Measurements from ENCODE around the gene UMODL1.

UMODL1 gene

DNA sequence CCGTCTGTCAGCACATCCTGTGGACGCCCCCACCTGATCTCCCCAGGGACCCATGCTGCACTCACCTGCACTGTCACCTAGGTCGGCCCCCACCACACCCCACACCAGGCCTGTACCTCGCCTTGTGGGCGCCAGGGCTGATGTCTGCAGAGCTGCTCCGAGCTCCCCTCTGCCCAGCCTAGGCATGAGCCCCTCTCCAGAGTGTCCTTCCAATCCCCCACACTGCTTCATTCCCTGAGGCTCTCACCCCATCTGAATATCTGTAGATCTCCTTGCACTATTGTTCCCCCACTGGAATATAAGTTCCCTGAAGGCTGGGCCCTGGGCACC lies 12.2 kb downstream of the UMODL1 start:
- Histone ChIP-seq H3K36me3 (replicated peaks) (no peaks in the 10 kb centered on the region), H3K4me3 (no peak overlapping the region), H3K27me3 (ENCODE audit: low read depth) (no peaks in the 10 kb centered on the region), H3K4me1 (no peaks in the 10 kb centered on the region), H3K9me3 (no peaks in the 10 kb centered on the region)
- DNase-seq (ENCODE audit: low spot score in 2 of 2) = no peak
- in situ Hi-C loops (cut with MboI; ENCODE audit: low sequenced_read_pairs) = no loop called here

DNA sequence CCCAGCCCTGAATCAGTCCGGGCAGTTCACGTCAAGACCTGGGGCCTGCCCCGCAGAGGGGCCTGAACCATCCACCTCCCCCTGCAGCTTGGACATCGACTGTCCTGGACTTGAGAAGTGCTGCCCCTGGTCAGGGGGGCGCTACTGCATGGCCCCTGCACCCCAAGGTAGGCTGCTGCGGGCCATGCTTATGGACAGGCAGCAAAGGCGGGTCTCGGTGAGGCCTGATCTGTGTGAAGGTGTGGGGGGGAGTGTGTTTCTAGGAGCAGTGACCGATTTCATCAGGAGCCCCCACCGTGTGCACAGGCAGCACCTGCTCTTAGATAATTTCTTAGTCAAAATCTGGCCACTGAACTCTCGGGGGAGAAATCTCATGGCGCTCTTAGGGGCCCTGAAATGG lies 13.0 kb downstream of the UMODL1 start:
- no peaks in the 10 kb centered on the region for H3K9me3 ChIP-seq
- H3K4me3 ChIP-seq = no peak overlapping the region
- DNase-seq (ENCODE audit: low spot score in 2 of 2) = no peak
- no peaks in the 10 kb centered on the region for H3K4me1 ChIP-seq
- H3K27me3 ChIP-seq (ENCODE audit: low read depth) = no peaks in the 10 kb centered on the region
- H3K36me3 ChIP-seq (replicated peaks) = no peaks in the 10 kb centered on the region
- in situ Hi-C loops (cut with MboI; ENCODE audit: low sequenced_read_pairs) = no loop called here

DNA sequence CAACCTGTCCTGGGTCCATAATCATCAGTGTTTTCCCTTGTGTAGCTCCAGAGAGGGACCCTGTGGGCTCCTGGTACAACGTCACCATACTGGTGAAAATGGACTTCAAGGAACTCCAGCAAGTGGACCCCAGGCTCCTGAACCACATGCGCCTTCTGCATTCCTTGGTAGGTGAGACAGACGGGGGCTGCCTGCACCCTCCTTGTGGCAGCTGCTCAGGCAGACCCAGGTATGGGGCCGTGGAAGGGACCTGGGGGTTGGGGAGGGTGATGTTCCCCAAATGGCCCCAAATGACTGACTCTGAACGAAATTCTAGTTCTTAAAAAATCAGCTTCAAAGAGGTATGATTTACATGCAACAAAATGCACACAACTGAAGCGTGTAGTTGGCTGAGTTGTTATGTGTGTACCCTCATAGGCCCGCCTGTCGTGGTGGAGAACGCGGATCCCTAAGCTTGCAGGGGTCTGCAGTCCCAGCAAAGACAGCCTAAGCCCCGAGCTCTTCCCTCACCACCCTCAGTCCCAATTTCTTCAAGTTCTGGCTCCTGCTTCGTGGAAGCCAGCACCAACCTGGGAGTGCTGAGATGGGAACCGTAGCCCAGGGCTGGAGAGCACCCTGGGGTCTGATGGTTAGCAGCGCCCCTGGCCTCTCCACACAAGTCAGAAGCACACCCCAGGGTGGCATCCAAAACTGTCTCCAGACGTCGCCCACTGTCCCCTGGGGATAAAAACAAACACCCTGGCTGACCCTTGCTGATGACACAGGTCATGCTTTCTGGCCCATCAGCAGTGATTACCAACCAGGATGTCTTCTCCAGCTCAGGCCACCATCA lies 14.3 kb downstream of the UMODL1 start:
- H3K27me3 ChIP-seq (ENCODE audit: low read depth) = no peaks in the 10 kb centered on the region
- no peaks in the 10 kb centered on the region for H3K36me3 ChIP-seq (replicated peaks)
- no peak overlapping the region for H3K4me3 ChIP-seq
- in situ Hi-C loops (cut with MboI; ENCODE audit: low sequenced_read_pairs) = no loop called here
- no peaks in the 10 kb centered on the region for H3K9me3 ChIP-seq
- H3K4me1 ChIP-seq = no peaks in the 10 kb centered on the region
- no peak for DNase-seq (ENCODE audit: low spot score in 2 of 2)

DNA sequence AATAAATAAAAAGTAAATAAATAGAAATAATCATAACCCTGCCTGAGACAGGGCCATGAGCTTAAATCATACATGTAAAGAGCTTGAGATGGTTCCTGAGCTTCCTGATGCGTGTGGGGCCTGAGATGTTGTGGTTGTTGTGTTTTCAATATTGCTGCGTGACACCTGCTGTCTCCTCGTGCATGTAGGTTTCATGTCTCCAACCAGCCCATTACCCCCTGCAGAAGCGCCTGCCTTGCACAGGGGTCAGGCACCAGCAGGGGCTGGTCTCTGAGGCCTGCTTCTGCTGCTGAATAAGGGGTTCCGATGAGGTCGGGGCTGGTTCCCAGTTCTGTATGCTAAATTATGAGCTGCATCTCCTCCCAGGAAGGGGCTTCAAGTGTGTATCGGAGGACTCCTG lies 15.9 kb downstream of the UMODL1 start:
- in situ Hi-C loops (cut with MboI; ENCODE audit: low sequenced_read_pairs) = no loop called here
- no peaks in the 10 kb centered on the region for H3K27me3 ChIP-seq (ENCODE audit: low read depth)

DNA sequence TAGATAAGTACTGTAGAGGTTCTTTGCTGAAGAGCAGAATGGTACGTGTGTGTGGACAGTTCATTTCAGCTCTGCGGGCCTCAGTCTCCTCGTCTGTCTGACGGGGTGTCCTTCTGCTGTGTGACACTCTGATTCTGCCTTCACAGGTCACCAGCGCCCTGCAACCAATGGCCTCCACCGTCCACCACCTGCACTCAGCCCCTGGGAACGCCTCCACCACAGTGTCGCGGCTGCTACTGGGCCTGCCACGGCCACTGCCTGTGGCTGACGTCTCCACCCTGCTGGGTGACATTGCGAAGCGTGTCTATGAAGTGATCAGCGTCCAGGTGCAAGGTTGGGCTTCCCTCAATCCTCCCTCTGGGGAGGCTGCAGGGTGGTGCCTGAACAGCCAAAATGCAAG lies 17.0 kb downstream of the UMODL1 start:
- in situ Hi-C loops (cut with MboI; ENCODE audit: low sequenced_read_pairs) = no loop called here
- no peak overlapping the region for H3K4me3 ChIP-seq
- no peaks in the 10 kb centered on the region for H3K27me3 ChIP-seq (ENCODE audit: low read depth)
- no peak for DNase-seq (ENCODE audit: low spot score in 2 of 2)
- no peaks in the 10 kb centered on the region for H3K36me3 ChIP-seq (replicated peaks)
- H3K4me1 ChIP-seq = no peaks in the 10 kb centered on the region
- H3K9me3 ChIP-seq = no peaks in the 10 kb centered on the region

More for the DNA sequence above, 15.9 kb downstream of the UMODL1 start:
- Histone ChIP-seq H3K36me3 (replicated peaks) (no peaks in the 10 kb centered on the region), H3K4me3 (no peak overlapping the region), H3K4me1 (no peaks in the 10 kb centered on the region), H3K9me3 (no peaks in the 10 kb centered on the region)
- DNase-seq (ENCODE audit: low spot score in 2 of 2) = no peak

DNA sequence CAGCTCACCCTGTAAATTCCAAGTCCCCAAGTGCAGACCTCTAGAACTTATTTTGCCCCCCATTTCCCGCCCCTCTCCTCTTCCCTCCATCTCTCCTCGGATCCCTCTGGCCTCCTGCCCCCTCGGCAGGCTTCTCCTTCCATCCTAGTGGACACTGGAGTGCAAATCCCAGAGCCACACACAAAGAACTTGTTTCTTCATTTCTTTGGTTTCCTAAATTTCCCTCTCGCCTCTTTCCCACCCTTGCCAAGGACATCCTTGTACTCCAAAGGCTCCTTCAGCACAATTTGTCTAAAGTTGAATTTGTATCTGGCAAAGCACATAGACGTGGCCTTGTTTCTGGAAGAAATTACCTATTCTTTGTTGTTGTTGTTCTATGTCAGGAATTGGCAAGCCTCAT lies 17.5 kb downstream of the UMODL1 start:
- Histone ChIP-seq H3K27me3 (ENCODE audit: low read depth) (no peaks in the 10 kb centered on the region), H3K9me3 (no peaks in the 10 kb centered on the region), H3K4me3 (no peak overlapping the region), H3K4me1 (no peaks in the 10 kb centered on the region), H3K36me3 (replicated peaks) (no peaks in the 10 kb centered on the region)
- in situ Hi-C loops (cut with MboI; ENCODE audit: low sequenced_read_pairs) = no loop called here
- no peak for DNase-seq (ENCODE audit: low spot score in 2 of 2)

DNA sequence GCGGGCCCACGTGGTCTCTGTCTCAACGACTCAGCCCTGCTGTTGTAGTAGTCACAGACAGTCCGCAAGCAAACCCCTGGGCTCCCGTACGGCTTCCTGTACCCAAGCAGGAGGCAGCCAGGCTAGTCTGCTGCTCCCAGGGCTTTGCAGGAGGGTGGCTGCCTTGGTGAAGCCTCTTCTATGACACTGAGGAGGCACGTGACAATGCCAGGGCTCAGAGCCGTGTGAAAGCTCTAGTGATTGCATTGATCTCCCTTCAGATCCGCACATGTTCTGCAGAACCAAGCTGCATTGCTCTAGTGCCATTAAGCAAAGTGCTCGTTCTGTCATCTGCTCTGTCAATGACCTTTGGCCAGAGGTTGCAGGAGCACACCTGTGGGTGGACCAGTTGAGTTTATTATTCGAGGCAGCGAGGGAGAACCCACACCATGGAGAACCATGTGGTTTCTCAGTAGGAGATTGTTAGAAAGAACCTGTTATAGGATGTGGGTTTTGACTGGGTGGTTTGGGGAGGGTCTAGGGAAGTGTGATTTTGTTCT lies 18.0 kb downstream of the UMODL1 start:
- no peaks in the 10 kb centered on the region for H3K27me3 ChIP-seq (ENCODE audit: low read depth)
- no peaks in the 10 kb centered on the region for H3K36me3 ChIP-seq (replicated peaks)
- no peak for DNase-seq (ENCODE audit: low spot score in 2 of 2)
- no peaks in the 10 kb centered on the region for H3K9me3 ChIP-seq
- H3K4me3 ChIP-seq = no peak overlapping the region
- no peaks in the 10 kb centered on the region for H3K4me1 ChIP-seq
- in situ Hi-C loops (cut with MboI; ENCODE audit: low sequenced_read_pairs) = no loop called here

DNA sequence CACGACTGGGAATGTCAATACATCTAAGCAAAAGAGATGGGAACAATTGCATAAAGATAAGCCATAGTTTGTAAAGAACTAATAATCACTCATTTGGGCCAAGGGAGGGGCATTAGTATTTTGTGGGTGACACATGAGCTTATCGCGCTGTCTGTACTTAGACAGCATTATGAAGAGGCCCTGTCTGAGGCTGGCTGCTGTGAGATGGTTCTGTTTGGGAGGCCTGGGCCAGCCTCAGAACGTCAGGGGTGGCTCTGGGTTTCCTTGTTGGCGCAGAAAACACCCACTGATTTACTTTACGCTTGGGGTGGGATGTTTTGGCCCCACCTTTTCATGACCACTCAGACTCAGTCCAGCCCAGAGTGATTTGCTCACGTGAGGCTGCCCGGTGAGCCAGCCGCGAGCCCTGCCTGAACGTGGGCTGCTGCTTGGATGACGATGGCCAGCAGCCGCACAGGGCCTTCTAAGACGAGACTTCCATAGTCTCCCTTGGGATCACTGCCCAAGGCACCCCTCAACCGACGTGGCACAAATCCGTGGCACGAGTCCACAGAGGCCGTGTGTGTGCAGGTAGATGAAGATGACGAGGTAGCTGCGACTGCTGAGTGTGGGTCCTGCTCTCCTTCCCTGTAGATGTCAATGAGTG lies 18.7 kb downstream of the UMODL1 start:
- Histone ChIP-seq H3K4me1 (no peaks in the 10 kb centered on the region), H3K9me3 (no peaks in the 10 kb centered on the region), H3K4me3 (no peak overlapping the region), H3K27me3 (ENCODE audit: low read depth) (no peaks in the 10 kb centered on the region), H3K36me3 (replicated peaks) (no peaks in the 10 kb centered on the region)
- DNase-seq (ENCODE audit: low spot score in 2 of 2) = no peak
- in situ Hi-C loops (cut with MboI; ENCODE audit: low sequenced_read_pairs) = no loop called here

DNA sequence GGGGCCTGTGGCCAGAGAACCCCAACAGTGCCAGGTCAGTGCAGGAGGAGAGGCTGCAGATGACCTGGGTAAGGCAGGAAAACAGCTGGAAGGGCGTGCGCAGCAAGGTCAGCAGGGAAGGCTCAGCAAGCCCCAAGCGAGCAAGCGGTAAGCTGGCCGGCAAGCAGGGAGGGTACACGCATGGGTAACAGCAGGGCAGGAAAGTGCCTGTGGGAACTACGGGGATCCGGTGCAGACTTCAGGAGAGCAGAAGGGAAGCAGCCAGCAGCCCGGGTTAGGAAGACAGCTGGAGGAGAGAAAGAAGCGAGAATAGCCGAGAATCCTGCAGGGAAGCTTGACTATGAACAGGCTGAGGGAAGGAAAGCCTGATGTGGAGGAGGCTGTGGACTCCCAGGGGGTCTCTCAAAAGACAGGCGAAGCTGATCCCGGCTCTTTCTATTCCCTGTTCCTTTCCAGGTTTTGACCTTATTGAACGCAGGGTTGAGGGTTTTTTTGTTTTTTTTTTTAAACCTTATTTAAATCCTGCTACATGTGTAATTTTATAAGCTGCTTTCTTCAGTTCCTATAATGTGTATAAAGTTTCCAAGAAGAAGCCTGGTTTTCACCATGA lies 20.9 kb downstream of the UMODL1 start:
- DNase-seq (ENCODE audit: low spot score in 2 of 2) = no peak
- Histone ChIP-seq H3K9me3 (no peaks in the 10 kb centered on the region), H3K4me3 (no peak overlapping the region), H3K4me1 (no peaks in the 10 kb centered on the region), H3K36me3 (replicated peaks) (no peaks in the 10 kb centered on the region), H3K27me3 (ENCODE audit: low read depth) (no peaks in the 10 kb centered on the region)
- in situ Hi-C loops (cut with MboI; ENCODE audit: low sequenced_read_pairs) = no loop called here

DNA sequence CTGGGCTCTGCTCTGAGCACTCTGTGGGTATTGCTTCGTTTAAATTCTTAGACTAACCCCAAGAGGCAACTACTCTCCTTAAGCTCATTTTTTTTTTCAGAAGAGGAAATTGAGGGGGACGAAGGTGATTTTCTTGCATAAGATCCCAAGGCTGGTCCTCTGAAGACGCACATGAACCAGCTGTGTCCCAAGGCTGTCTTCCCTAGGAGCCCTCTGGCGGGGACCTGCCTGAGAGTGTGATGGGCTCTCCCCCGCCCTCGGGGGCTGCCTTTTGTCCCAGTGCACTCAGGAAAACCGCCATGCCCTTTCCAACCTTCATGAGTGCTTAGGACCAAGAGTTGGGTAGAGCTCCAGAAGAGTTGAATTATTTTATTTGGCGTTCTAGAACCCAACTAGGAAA lies 21.7 kb downstream of the UMODL1 start:
- DNase-seq (ENCODE audit: low spot score in 2 of 2) = no peak

DNA sequence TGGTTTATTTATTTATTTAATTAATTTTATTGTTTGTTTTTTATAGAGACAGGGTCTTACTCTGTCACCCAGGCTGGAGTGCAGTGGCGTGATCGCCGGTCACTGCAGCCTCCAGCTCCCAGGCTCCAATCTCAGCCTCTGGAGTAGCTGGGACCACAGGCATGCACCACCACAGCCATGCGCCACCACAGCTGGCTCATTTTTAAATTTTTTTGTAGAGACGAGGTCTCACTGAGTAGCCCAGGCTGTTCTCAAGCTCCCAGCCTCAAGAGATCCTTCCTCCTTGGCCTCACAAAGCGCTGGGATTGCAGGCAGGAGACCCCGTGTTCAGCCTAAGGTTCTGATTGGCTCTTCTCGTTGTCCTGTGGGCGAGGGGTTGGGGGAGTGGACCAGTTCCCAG lies 22.1 kb downstream of the UMODL1 start:
- in situ Hi-C loops (cut with MboI; ENCODE audit: low sequenced_read_pairs) = no loop called here
- DNase-seq (ENCODE audit: low spot score in 2 of 2) = no peak
- Histone ChIP-seq H3K4me3 (no peak overlapping the region), H3K36me3 (replicated peaks) (no peaks in the 10 kb centered on the region), H3K4me1 (no peaks in the 10 kb centered on the region), H3K27me3 (ENCODE audit: low read depth) (0 out of 2 replicates have a peak, but pooled peaks cover 3% of the 10 kb centered on the region), H3K9me3 (no peaks in the 10 kb centered on the region)

More for the DNA sequence above, 21.7 kb downstream of the UMODL1 start:
- Histone ChIP-seq H3K4me1 (no peaks in the 10 kb centered on the region), H3K9me3 (no peaks in the 10 kb centered on the region), H3K27me3 (ENCODE audit: low read depth) (0 out of 2 replicates have a peak, but pooled peaks cover 3% of the 10 kb centered on the region), H3K36me3 (replicated peaks) (no peaks in the 10 kb centered on the region), H3K4me3 (no peak overlapping the region)
- in situ Hi-C loops (cut with MboI; ENCODE audit: low sequenced_read_pairs) = no loop called here

DNA sequence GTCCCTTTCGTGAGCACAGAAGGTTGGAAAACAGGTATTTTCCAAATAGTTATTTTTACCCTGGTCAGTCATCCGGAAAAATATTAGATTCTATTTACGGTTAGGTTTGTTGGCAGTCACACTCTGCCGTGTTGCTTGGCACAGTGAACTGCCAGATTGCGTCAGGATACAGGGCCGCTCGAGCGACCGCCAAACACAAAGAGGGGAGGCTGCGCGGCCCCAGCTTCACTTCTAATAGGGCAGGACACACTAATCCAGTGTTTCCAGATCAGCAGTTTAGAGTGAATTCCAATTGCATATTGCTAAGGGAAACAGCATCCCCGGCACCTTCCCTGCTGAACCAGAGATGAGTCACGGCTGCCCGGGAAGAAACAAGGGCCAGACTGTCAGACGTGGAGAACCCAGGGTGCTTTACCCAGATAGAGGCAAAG lies 22.9 kb downstream of the UMODL1 start:
- H3K36me3 ChIP-seq (replicated peaks) = no peaks in the 10 kb centered on the region
- 0 out of 2 replicates have a peak, but pooled peaks cover 3% of the 10 kb centered on the region for H3K27me3 ChIP-seq (ENCODE audit: low read depth)
- no peak overlapping the region for H3K4me3 ChIP-seq
- no peaks in the 10 kb centered on the region for H3K4me1 ChIP-seq
- in situ Hi-C loops (cut with MboI; ENCODE audit: low sequenced_read_pairs) = no loop called here
- H3K9me3 ChIP-seq = no peaks in the 10 kb centered on the region
- no peak for DNase-seq (ENCODE audit: low spot score in 2 of 2)

DNA sequence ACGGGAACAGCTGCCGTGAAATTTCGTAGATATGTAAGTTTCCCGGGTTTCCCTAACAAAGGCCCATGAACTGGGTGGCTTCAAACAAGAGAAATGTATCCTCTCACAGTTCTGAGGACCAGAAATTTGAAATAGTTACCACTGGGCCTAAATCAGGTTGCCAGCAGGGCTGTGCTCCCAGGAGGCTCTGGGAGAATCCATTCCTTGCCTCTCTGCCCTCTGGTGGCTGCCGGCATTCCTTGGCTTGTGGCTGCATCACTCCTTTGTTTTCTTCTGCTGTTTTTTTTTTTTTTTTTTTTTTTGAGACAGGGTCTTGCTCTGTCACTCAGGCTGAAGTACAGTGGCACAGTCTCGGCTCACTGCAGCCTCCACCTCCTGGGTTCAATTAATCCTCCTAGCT lies 23.7 kb downstream of the UMODL1 start:
- Histone ChIP-seq H3K27me3 (ENCODE audit: low read depth) (0 out of 2 replicates have a peak, but pooled peaks cover 3% of the 10 kb centered on the region), H3K36me3 (replicated peaks) (no peaks in the 10 kb centered on the region), H3K4me1 (no peaks in the 10 kb centered on the region), H3K4me3 (no peak overlapping the region), H3K9me3 (no peaks in the 10 kb centered on the region)
- no peak for DNase-seq (ENCODE audit: low spot score in 2 of 2)
- in situ Hi-C loops (cut with MboI; ENCODE audit: low sequenced_read_pairs) = no loop called here

DNA sequence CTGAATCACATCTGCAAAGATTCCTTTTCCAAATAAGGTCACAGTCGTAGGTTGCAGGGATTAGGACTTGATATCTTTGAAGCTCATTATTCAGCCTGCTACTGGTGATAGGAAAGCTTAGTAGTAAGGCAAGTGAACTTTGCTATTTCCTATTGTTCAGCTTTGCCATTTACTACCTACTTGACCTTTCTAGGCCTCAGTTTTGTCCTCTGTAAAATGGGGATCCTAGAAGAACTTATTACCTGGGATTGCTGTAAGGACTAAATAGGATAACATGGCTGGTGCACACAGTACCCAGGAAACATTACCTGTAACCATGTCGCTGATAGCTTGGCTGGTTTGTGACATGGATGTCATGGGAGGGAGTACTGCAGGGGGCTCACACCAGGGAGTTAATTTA lies 24.5 kb downstream of the UMODL1 start:
- in situ Hi-C loops (cut with MboI; ENCODE audit: low sequenced_read_pairs) = no loop called here
- H3K9me3 ChIP-seq = no peaks in the 10 kb centered on the region

More for the DNA sequence above, 24.5 kb downstream of the UMODL1 start:
- no peak for DNase-seq (ENCODE audit: low spot score in 2 of 2)
- H3K4me3 ChIP-seq = no peak overlapping the region
- no peaks in the 10 kb centered on the region for H3K36me3 ChIP-seq (replicated peaks)
- 0 out of 2 replicates have a peak, but pooled peaks cover 3% of the 10 kb centered on the region for H3K27me3 ChIP-seq (ENCODE audit: low read depth)
- no peaks in the 10 kb centered on the region for H3K4me1 ChIP-seq
